GM06990 (cell line): Measurements from ENCODE around the gene THSD8.

Experiments
- DNase-seq: peaks from one replicate; pipeline ENCODE4 v3.0.0-alpha.2; 2011; ENCODE audit not compliant: insufficient read length; ENCODE audit errors: extremely low read depth
- H3K27me3 ChIP-seq: replicated peaks from 2 replicates; pipeline ENCODE4 v1.6.0; 2011; ENCODE audit warnings: low read length; ENCODE audit not compliant: control insufficient read depth, insufficient read depth
- H3K36me3 ChIP-seq: 2 replicates; pipeline ENCODE4 v1.5.1; 2011; ENCODE audit warnings: low read length; ENCODE audit not compliant: control insufficient read depth, insufficient read depth
- H3K4me3 ChIP-seq: replicated peaks from 2 replicates; pipeline ENCODE4 v1.5.1; 2011; ENCODE audit warnings: low read depth, mild to moderate bottlenecking, control low read depth, low read length
- CTCF ChIP-seq: IDR thresholded peaks from 2 replicates; pipeline ENCODE4 v1.5.1; 2011; ENCODE audit warnings: low read length, control low read depth, mild to moderate bottlenecking, inconsistent platforms; ENCODE audit not compliant: insufficient read depth, poor library complexity, severe bottlenecking

THSD8 gene

DNA sequence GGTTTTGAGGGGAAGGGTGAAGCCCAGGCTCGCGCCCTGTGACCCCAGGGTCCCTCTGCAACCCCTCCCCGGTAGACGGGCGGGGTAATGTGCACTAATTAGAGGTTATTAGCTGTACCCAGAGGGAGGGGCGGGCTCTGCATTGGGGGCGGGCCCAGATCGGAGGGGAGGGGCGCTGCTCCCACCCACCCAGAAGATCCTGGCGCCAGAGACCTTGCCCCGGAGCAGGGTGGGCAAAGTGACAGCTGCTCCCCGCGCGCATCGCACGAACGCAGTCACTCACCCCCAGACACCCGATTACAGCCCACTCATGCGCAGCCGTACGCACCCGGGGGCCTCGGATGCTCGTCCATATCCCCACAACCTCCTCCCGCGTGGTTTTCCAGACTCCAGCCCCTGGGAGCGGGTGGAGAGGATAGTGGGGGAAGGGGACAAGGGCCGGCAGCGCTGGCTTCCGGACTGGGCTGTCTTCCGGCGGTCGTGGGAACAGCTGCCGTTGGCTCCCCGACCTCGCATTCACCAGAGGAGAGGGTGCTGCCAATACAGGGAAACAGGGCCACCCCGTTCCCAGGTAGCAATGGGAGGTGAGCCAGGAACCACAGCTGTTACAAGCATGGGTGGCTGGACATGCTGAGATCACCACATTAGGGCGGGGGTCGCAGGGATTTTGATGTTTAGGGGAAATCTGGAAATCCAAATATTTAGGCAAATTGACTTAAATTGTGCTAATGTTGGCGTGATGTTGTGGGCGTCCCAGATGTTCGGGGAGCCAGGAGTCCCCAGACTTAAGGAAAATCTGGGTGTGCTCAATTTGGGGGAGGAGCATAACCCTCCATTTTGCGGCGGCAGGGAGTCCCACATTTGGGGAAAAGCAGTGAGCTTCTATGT is 23.6 kb upstream of the THSD8 start:
- DNase-seq = peak; percentile 73
- no peaks in the 10 kb centered on the region for H3K27me3 ChIP-seq
- H3K36me3 ChIP-seq = no peaks in the 10 kb centered on the region
- TF ChIP-seq CTCF = no peak
- peak overlapping the region; percentile 75 for H3K4me3 ChIP-seq

DNA sequence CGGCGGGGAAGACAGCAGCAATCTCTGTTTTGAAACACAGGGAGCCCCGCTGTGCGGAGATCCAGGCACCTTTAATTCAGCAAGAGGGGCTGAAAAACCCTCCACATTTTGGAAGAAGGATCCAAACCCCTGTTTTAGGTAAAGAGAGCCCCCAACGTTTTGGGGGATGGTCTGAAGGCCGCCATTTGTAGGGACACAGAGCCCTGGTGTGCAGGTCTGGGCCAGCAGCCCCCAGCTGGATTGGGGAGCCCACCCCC is 23.0 kb upstream of the THSD8 start:
- Histone ChIP-seq H3K4me3 (peak overlapping the region; percentile 75), H3K36me3 (no peaks in the 10 kb centered on the region), H3K27me3 (no peaks in the 10 kb centered on the region)
- no peak for DNase-seq
- TF ChIP-seq CTCF = no peak

GRCh38 chr19:12779162-12779993 is 22.5 kb upstream of the THSD8 start:
- TF ChIP-seq CTCF = peak; percentile 31
- H3K4me3 ChIP-seq = peak overlapping the region; percentile 75

DNA sequence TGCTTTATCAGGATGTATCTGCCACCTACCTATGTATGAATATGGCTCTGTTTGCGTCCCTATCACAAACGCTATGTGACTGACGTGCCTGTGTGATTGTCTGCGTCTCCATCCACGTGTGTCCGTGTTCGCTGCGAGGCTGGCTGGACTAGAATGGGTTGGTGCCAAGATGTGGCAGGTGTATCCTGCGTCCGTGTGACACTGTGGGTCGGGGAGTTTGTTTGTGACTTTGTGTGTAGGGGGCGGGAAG is 19.8 kb upstream of the THSD8 start:
- no peak for TF ChIP-seq CTCF
- DNase-seq = no peak
- Histone ChIP-seq H3K27me3 (no peaks in the 10 kb centered on the region), H3K4me3 (peak overlapping the region; percentile 57), H3K36me3 (no peaks in the 10 kb centered on the region)

More at GRCh38 chr19:12779162-12779993, 22.5 kb upstream of the THSD8 start:
- no peaks in the 10 kb centered on the region for H3K36me3 ChIP-seq
- peak; percentile 56 for DNase-seq
- no peaks in the 10 kb centered on the region for H3K27me3 ChIP-seq

DNA sequence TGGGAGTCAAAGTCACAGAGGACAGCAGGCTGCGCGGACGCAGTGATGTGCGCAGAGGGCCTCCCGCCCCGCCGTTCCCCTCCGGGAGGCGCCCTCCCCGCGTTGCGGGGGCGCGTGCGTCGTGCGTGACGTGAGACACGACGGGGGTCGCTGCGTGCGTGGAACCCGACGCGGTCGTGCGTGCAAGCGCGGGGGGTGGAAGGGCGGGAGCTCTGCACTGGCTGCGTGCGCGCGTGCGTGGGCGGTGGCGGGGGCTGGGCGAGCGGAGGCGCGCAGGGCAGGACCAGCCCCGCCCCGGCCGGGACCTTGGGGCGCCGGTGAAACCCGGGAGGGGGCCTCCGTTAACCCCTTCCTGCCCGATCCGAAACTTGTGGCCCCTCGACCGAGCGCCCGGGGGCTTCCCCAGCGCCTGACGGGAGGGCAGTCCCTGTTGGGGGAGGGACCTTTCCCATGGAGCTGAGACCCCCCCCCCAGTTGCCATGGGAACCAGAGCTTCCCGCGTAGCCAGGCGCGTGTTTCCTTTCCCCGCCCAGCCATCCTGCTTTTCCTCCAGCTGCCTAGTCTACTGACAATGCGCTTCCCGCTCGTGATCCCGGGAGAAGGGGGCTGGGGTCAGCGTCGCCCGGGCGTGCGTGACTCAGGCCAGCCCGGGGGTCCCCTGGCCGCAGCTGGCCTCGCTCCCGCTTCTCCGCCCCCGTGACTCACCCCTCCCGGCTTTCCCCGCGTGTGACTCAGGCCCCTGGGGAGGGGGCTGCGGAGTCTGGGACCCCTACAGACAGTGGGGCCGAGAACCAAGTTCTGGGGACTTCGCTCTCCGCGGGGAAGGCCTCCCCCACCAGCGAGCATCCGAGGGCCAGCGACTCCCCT is 19.2 kb upstream of the THSD8 start:
- Histone ChIP-seq H3K36me3 (no peaks in the 10 kb centered on the region), H3K4me3 (peak overlapping the region; percentile 57), H3K27me3 (no peaks in the 10 kb centered on the region)
- DNase-seq = peak; percentile 93
- peak; percentile 14 for TF ChIP-seq CTCF
